ENCODE results near the gene PRPSAP2.

GRCh38 chr17:18921912-18922451, 64.1 kb downstream of the PRPSAP2 start:
- TF ChIP-seq EZH2 (IDR thresholded peaks at IDR 0.05) = no peak
- no peak for TF ChIP-seq POLR2AphosphoS5 (IDR thresholded peaks at IDR 0.05; ENCODE audit: borderline replicate concordance, low read depth, low read length)
- no peak for TF ChIP-seq FOXP2 (optimal IDR thresholded peaks at IDR 0.05; ENCODE audit: control extremely low read depth, extremely low read length, insufficient read depth)

Data from SK-N-MC (cell line).